WTC11 (cell line): ENCODE results near the gene ASB8. TPM values are rescaled to one million over a fixed set of nuclear protein-coding genes. Genes with fewer than 3 reads are reported as not detected.

Source experiments
- ATAC-seq: fragments of 200-7000 bp; cut with Tn5 transposase; 2 replicates; pipeline ENCODE4 v1.10.0; 2021; ENCODE audit warnings: mild to moderate bottlenecking, moderate library complexity
- CTCF ChIA-PET: fragments of 300-600 bp; sonication (Branson Sonifier 250); formaldehyde crosslinking; loops from one replicate; lab custom pipeline; 2021; ENCODE audit warnings: antibody characterized with exemption; lab: Charles Lee
- POLR2A ChIA-PET: fragments of 350-600 bp; sonication (Branson Sonifier 250); formaldehyde crosslinking; loops from one replicate; lab custom pipeline; 2021; ENCODE audit warnings: antibody characterized with exemption; lab: Charles Lee
- DNase-seq: peaks from one replicate; pipeline ENCODE4 v3.0.0; 2021; ENCODE audit warnings: low spot score
- H3K27ac Mint-ChIP-seq: 2 replicates; pipeline ENCODE4 v1.8.0; 2021; ENCODE audit warnings: mixed read lengths
- H3K27me3 Mint-ChIP-seq: 2 replicates; pipeline ENCODE4 v1.8.0; 2021; ENCODE audit warnings: low read depth, mild to moderate bottlenecking, moderate library complexity, mixed read lengths
- H3K36me3 Mint-ChIP-seq: 2 replicates; pipeline ENCODE4 v1.8.0; 2021; ENCODE audit warnings: mixed read lengths
- H3K4me1 Mint-ChIP-seq: 2 replicates; pipeline ENCODE4 v1.8.0; 2022; ENCODE audit warnings: mixed read lengths
- H3K4me3 Mint-ChIP-seq: 2 replicates; pipeline ENCODE4 v1.8.0; 2021; ENCODE audit warnings: mild to moderate bottlenecking, moderate library complexity, mixed read lengths
- H3K9me3 Mint-ChIP-seq: 2 replicates; pipeline ENCODE4 v1.8.0; 2021; ENCODE audit warnings: mixed read lengths
- ATF1 ChIP-seq: sonication (generic); formaldehyde crosslinking; IDR thresholded peaks from 2 replicates; pipeline ENCODE4 v1.8.1; 2023; ENCODE audit warnings: mild to moderate bottlenecking, moderate library complexity, missing genetic modification reagents
- CBFB ChIP-seq: sonication (generic); formaldehyde crosslinking; IDR thresholded peaks from 2 replicates; pipeline ENCODE4 v1.8.1; 2022; ENCODE audit warnings: mild to moderate bottlenecking, low read depth, missing genetic modification reagents
- CREB1 ChIP-seq: sonication (generic); formaldehyde crosslinking; IDR thresholded peaks from 2 replicates; pipeline ENCODE4 v1.8.0; 2023; ENCODE audit warnings: mild to moderate bottlenecking, missing genetic modification reagents
- CREM ChIP-seq: sonication (generic); formaldehyde crosslinking; IDR thresholded peaks from 2 replicates; pipeline ENCODE4 v1.8.1; 2022; ENCODE audit warnings: mild to moderate bottlenecking, missing genetic modification reagents, moderate library complexity
- ETV6 ChIP-seq: sonication (generic); formaldehyde crosslinking; IDR thresholded peaks from 2 replicates; pipeline ENCODE4 v1.8.1; 2022; ENCODE audit warnings: mild to moderate bottlenecking, missing genetic modification reagents
- FOXJ3 ChIP-seq: sonication (generic); formaldehyde crosslinking; IDR thresholded peaks from 2 replicates; pipeline ENCODE4 v1.9.0; 2021; ENCODE audit warnings: missing genetic modification reagents, mild to moderate bottlenecking, borderline replicate concordance
- HMGA2 ChIP-seq: fragments of 250-450 bp; sonication (Bioruptor Pico); IDR thresholded peaks from 2 replicates; pipeline ENCODE4 v1.4.0; 2021; ENCODE audit warnings: mild to moderate bottlenecking, moderate library complexity
- IRF2 ChIP-seq: sonication (generic); formaldehyde crosslinking; IDR thresholded peaks from 2 replicates; pipeline ENCODE4 v1.8.0; 2022; ENCODE audit warnings: low read depth, missing genetic modification reagents, borderline replicate concordance
- JUN ChIP-seq: sonication (generic); formaldehyde crosslinking; IDR thresholded peaks from 2 replicates; pipeline ENCODE4 v1.8.0; 2023; ENCODE audit warnings: mild to moderate bottlenecking, missing genetic modification reagents
- NFYB ChIP-seq: sonication (generic); formaldehyde crosslinking; conservative IDR thresholded peaks from 2 replicates; pipeline ENCODE4 v1.8.0; 2022; ENCODE audit warnings: low read depth, missing genetic modification reagents
- SMAD3 ChIP-seq: sonication (generic); formaldehyde crosslinking; IDR thresholded peaks from 2 replicates; pipeline ENCODE4 v1.8.0; 2022; ENCODE audit warnings: missing genetic modification reagents, mild to moderate bottlenecking, borderline replicate concordance
- SOX15 ChIP-seq: fragments of 250-450 bp; sonication (Bioruptor Pico); IDR thresholded peaks from 2 replicates; pipeline ENCODE4 v1.9.0; 2021; ENCODE audit warnings: mild to moderate bottlenecking
- TEAD1 ChIP-seq: sonication (generic); formaldehyde crosslinking; IDR thresholded peaks from 2 replicates; pipeline ENCODE4 v1.8.0; 2022; ENCODE audit warnings: mild to moderate bottlenecking, missing genetic modification reagents
- ZNF671 ChIP-seq: fragments of 250-450 bp; sonication (Bioruptor Pico); IDR thresholded peaks from 2 replicates; pipeline ENCODE4 v1.8.0; 2021; ENCODE audit warnings: mild to moderate bottlenecking
- total RNA-seq: library from RNA; stranded (reverse); gene quantifications from 3 replicates; pipeline ENCODE4 v1.2.3, GENCODE V29; 2021
- TF ChIP-seq, protein P1 (sequence below): fragments of 250-450 bp; sonication (Bioruptor Pico); IDR thresholded peaks from 2 replicates; pipeline ENCODE4 v1.9.0; 2021; ENCODE audit warnings: mild to moderate bottlenecking
- TF ChIP-seq, protein P2 (sequence below): sonication (generic); formaldehyde crosslinking; IDR thresholded peaks from 2 replicates; pipeline ENCODE4 v1.8.0; 2023; ENCODE audit warnings: missing genetic modification reagents, mild to moderate bottlenecking, borderline replicate concordance
- TF ChIP-seq, protein P3 (sequence below): fragments of 250-450 bp; sonication (Bioruptor Pico); IDR thresholded peaks from 2 replicates; pipeline ENCODE4 v1.8.0; 2021; ENCODE audit warnings: mild to moderate bottlenecking
- TF ChIP-seq, protein P4 (sequence below): fragments of 250-450 bp; sonication (Bioruptor Pico); IDR thresholded peaks from 2 replicates; pipeline ENCODE4 v2.1.2; 2022; ENCODE audit warnings: mild to moderate bottlenecking, moderate library complexity
- TF ChIP-seq, protein P5 (sequence below): sonication (generic); formaldehyde crosslinking; IDR thresholded peaks from 2 replicates; pipeline ENCODE4 v1.8.1; 2023; ENCODE audit warnings: mild to moderate bottlenecking, missing genetic modification reagents, moderate library complexity
- TF ChIP-seq, protein P6 (sequence below): sonication (generic); formaldehyde crosslinking; IDR thresholded peaks from 2 replicates; pipeline ENCODE4 v1.8.0; 2022; ENCODE audit warnings: mild to moderate bottlenecking, missing genetic modification reagents
- TF ChIP-seq, protein P7 (sequence below): sonication (generic); formaldehyde crosslinking; IDR thresholded peaks from 2 replicates; pipeline ENCODE4 v1.8.0; 2022; ENCODE audit warnings: missing genetic modification reagents

ASB8 gene
- total RNA-seq, 1 experiment from 2014 or later, result 7.4 TPM

DNA sequence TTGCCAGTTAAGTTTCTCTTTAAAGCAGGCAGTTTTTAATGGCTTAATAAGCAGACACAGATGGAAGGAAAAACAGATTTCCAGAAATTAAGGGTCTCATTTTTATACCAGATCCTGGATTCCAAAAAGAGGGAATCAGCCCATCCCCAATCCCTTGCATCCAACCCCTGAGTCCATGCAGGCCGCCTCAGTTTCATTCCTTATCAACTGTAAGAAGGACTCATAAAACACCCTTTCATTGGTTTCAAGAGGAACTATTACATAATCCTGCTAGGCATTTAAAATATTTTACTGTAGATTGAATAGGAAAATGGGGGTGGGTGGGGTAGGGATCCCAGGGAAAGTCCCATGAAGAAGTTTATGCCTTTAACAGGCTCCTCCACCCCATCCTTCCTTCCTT lies 35.5 kb upstream of the ASB8 start:
- Mint-ChIP-seq H3K27ac (no peak overlapping the region), H3K9me3 (0 out of 2 replicates have a peak, but pooled peaks cover 3% of the 10 kb centered on the region), H3K36me3 (no peaks in the 10 kb centered on the region), H3K4me3 (no peak overlapping the region), H3K4me1 (0 out of 2 replicates have a peak, but pooled peaks cover 7% of the 10 kb centered on the region), H3K27me3 (peaks cover 73% of the 10 kb centered on the region)
- TF ChIP-seq, protein P1, sequence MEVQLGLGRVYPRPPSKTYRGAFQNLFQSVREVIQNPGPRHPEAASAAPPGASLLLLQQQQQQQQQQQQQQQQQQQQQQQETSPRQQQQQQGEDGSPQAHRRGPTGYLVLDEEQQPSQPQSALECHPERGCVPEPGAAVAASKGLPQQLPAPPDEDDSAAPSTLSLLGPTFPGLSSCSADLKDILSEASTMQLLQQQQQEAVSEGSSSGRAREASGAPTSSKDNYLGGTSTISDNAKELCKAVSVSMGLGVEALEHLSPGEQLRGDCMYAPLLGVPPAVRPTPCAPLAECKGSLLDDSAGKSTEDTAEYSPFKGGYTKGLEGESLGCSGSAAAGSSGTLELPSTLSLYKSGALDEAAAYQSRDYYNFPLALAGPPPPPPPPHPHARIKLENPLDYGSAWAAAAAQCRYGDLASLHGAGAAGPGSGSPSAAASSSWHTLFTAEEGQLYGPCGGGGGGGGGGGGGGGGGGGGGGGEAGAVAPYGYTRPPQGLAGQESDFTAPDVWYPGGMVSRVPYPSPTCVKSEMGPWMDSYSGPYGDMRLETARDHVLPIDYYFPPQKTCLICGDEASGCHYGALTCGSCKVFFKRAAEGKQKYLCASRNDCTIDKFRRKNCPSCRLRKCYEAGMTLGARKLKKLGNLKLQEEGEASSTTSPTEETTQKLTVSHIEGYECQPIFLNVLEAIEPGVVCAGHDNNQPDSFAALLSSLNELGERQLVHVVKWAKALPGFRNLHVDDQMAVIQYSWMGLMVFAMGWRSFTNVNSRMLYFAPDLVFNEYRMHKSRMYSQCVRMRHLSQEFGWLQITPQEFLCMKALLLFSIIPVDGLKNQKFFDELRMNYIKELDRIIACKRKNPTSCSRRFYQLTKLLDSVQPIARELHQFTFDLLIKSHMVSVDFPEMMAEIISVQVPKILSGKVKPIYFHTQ (CRISPR knock-in tag), result no peak
- TF ChIP-seq, protein P2, sequence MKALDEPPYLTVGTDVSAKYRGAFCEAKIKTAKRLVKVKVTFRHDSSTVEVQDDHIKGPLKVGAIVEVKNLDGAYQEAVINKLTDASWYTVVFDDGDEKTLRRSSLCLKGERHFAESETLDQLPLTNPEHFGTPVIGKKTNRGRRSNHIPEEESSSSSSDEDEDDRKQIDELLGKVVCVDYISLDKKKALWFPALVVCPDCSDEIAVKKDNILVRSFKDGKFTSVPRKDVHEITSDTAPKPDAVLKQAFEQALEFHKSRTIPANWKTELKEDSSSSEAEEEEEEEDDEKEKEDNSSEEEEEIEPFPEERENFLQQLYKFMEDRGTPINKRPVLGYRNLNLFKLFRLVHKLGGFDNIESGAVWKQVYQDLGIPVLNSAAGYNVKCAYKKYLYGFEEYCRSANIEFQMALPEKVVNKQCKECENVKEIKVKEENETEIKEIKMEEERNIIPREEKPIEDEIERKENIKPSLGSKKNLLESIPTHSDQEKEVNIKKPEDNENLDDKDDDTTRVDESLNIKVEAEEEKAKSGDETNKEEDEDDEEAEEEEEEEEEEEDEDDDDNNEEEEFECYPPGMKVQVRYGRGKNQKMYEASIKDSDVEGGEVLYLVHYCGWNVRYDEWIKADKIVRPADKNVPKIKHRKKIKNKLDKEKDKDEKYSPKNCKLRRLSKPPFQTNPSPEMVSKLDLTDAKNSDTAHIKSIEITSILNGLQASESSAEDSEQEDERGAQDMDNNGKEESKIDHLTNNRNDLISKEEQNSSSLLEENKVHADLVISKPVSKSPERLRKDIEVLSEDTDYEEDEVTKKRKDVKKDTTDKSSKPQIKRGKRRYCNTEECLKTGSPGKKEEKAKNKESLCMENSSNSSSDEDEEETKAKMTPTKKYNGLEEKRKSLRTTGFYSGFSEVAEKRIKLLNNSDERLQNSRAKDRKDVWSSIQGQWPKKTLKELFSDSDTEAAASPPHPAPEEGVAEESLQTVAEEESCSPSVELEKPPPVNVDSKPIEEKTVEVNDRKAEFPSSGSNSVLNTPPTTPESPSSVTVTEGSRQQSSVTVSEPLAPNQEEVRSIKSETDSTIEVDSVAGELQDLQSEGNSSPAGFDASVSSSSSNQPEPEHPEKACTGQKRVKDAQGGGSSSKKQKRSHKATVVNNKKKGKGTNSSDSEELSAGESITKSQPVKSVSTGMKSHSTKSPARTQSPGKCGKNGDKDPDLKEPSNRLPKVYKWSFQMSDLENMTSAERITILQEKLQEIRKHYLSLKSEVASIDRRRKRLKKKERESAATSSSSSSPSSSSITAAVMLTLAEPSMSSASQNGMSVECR (CRISPR knock-in tag), result no peak
- TF ChIP-seq, protein P3, sequence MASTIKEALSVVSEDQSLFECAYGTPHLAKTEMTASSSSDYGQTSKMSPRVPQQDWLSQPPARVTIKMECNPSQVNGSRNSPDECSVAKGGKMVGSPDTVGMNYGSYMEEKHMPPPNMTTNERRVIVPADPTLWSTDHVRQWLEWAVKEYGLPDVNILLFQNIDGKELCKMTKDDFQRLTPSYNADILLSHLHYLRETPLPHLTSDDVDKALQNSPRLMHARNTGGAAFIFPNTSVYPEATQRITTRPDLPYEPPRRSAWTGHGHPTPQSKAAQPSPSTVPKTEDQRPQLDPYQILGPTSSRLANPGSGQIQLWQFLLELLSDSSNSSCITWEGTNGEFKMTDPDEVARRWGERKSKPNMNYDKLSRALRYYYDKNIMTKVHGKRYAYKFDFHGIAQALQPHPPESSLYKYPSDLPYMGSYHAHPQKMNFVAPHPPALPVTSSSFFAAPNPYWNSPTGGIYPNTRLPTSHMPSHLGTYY (CRISPR knock-in tag), result no peak
- TF ChIP-seq CBFB (no peak), CREM (CRISPR knock-in tag) (no peak), TEAD1 (CRISPR knock-in tag) (no peak), SMAD3 (no peak), FOXJ3 (no peak), CREB1 (no peak), ZNF671 (CRISPR knock-in tag) (no peak), HMGA2 (CRISPR knock-in tag) (no peak), ATF1 (CRISPR knock-in tag) (no peak), ETV6 (CRISPR knock-in tag) (no peak)
- TF ChIP-seq, protein P4, sequence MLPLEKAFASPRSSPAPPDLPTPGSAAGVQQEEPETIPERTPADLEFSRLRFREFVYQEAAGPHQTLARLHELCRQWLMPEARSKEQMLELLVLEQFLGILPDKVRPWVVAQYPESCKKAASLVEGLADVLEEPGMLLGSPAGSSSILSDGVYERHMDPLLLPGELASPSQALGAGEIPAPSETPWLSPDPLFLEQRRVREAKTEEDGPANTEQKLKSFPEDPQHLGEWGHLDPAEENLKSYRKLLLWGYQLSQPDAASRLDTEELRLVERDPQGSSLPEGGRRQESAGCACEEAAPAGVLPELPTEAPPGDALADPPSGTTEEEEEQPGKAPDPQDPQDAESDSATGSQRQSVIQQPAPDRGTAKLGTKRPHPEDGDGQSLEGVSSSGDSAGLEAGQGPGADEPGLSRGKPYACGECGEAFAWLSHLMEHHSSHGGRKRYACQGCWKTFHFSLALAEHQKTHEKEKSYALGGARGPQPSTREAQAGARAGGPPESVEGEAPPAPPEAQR, result no peak
- TF ChIP-seq, protein P5, sequence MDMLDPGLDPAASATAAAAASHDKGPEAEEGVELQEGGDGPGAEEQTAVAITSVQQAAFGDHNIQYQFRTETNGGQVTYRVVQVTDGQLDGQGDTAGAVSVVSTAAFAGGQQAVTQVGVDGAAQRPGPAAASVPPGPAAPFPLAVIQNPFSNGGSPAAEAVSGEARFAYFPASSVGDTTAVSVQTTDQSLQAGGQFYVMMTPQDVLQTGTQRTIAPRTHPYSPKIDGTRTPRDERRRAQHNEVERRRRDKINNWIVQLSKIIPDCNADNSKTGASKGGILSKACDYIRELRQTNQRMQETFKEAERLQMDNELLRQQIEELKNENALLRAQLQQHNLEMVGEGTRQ (CRISPR knock-in tag), result no peak
- TF ChIP-seq, protein P6, sequence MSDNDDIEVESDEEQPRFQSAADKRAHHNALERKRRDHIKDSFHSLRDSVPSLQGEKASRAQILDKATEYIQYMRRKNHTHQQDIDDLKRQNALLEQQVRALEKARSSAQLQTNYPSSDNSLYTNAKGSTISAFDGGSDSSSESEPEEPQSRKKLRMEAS, result no peak
- no peak for ATAC-seq
- ChIA-PET POLR2A (no interaction called here), CTCF (no interaction called here)
- no peak for DNase-seq

DNA sequence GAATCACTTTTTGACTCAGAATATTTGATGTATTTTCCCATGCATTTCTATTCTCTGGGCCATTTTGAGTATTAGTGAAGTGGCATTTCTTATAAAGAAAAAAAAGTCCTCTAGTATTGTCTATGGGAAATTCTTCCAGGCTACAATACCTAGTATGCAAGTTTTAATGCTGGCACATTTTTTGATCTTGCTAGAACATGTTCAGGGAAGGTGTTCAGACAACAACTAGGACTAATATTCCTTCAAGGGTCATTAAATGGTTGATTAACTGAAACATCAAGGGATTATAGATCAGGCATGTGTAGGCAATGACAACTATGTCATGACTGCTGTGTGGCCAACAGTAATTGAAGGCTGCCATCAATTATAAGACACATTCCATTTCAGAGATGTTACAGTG lies 33.8 kb upstream of the ASB8 start:
- no peak overlapping the region for H3K4me3 Mint-ChIP-seq
- DNase-seq (no peak), ATAC-seq (no peak)
- H3K36me3 Mint-ChIP-seq, result no peaks in the 10 kb centered on the region
- H3K9me3 Mint-ChIP-seq, result 0 out of 2 replicates have a peak, but pooled peaks cover 3% of the 10 kb centered on the region
- POLR2A ChIA-PET, result no interaction called here
- H3K27me3 Mint-ChIP-seq, result peaks cover 90% of the 10 kb centered on the region
- no peak overlapping the region for H3K27ac Mint-ChIP-seq
- CTCF ChIA-PET, result no interaction called here
- H3K4me1 Mint-ChIP-seq, result no peaks in the 10 kb centered on the region; the same call in 1 of the 2 replicates
- TF ChIP-seq, protein P5 (CRISPR knock-in tag), result no peak
- TF ChIP-seq SOX15 (no peak), NFYB (CRISPR knock-in tag) (no peak), JUN (CRISPR knock-in tag) (no peak), IRF2 (CRISPR knock-in tag) (no peak)
- TF ChIP-seq, protein P7, sequence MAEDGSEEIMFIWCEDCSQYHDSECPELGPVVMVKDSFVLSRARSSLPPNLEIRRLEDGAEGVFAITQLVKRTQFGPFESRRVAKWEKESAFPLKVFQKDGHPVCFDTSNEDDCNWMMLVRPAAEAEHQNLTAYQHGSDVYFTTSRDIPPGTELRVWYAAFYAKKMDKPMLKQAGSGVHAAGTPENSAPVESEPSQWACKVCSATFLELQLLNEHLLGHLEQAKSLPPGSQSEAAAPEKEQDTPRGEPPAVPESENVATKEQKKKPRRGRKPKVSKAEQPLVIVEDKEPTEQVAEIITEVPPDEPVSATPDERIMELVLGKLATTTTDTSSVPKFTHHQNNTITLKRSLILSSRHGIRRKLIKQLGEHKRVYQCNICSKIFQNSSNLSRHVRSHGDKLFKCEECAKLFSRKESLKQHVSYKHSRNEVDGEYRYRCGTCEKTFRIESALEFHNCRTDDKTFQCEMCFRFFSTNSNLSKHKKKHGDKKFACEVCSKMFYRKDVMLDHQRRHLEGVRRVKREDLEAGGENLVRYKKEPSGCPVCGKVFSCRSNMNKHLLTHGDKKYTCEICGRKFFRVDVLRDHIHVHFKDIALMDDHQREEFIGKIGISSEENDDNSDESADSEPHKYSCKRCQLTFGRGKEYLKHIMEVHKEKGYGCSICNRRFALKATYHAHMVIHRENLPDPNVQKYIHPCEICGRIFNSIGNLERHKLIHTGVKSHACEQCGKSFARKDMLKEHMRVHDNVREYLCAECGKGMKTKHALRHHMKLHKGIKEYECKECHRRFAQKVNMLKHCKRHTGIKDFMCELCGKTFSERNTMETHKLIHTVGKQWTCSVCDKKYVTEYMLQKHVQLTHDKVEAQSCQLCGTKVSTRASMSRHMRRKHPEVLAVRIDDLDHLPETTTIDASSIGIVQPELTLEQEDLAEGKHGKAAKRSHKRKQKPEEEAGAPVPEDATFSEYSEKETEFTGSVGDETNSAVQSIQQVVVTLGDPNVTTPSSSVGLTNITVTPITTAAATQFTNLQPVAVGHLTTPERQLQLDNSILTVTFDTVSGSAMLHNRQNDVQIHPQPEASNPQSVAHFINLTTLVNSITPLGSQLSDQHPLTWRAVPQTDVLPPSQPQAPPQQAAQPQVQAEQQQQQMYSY, result no peak
